Measurements from ENCODE around the gene XPNPEP3.
"Not testable (repeated sequence)": the region's sequence is repeated elsewhere in the genome, so short reads cannot be mapped to it uniquely, and the experiment has no call there.

XPNPEP3 gene

GRCh38 chr22:40826984-40827741, 29.8 kb upstream of the XPNPEP3 start:
- H3K9me3 ChIP-seq (ENCODE audit: control insufficient read depth in 2 of 2, low read length in 2 of 2) = no peaks in the 10 kb centered on the region
- H3K27me3 ChIP-seq (ENCODE audit: control insufficient read depth in 1 of 2, insufficient read depth in 2 of 2, low read length in 2 of 2) = no peaks in the 10 kb centered on the region
- H3K4me1 ChIP-seq (ENCODE audit: control insufficient read depth, insufficient read depth, low read length) = no peaks in the 10 kb centered on the region
- H3K36me3 ChIP-seq (ENCODE audit: control insufficient read depth in 2 of 2, insufficient read depth in 2 of 2, low read length in 2 of 2) = peaks cover 23 to 28% of the 10 kb centered on the region in 2 donors
- no peak overlapping the region for H3K9ac ChIP-seq (ENCODE audit: low read length in 2 of 2)
- no peak overlapping the region for H3K27ac ChIP-seq (ENCODE audit: low read length)
- no peak overlapping the region for H3K4me3 ChIP-seq (ENCODE audit: low read length in 2 of 2)

DNA sequence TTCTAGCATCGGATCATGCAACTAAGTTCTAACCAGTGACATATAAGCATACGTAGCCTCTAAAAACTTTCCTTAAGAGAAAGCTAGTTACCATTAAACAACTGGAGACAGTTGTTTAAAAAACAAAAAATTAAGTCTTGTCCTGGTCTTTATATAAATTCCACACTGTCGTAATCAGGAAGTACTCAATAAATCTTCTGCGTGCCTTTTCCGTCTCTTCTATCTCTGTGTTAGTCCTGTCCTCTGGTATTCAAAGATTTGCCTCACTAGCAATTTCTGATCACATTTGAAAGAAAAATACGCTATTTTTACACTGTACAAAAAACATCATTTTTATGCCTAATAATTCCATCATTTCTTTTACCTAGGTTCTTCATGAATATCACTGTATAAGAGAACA, 27.8 kb upstream of the XPNPEP3 start:
- H3K27ac ChIP-seq (ENCODE audit: low read length) = no peak overlapping the region
- H3K9ac ChIP-seq (ENCODE audit: low read length in 2 of 2) = no peak overlapping the region
- no peaks in the 10 kb centered on the region for H3K4me1 ChIP-seq (ENCODE audit: control insufficient read depth, insufficient read depth, low read length)
- no peak overlapping the region for H3K4me3 ChIP-seq (ENCODE audit: low read length in 2 of 2)
- H3K9me3 ChIP-seq (ENCODE audit: control insufficient read depth in 2 of 2, low read length in 2 of 2) = no peaks in the 10 kb centered on the region
- no peaks in the 10 kb centered on the region for H3K27me3 ChIP-seq (ENCODE audit: control insufficient read depth in 1 of 2, insufficient read depth in 2 of 2, low read length in 2 of 2)
- peaks cover 26 to 35% of the 10 kb centered on the region in 2 donors for H3K36me3 ChIP-seq (ENCODE audit: control insufficient read depth in 2 of 2, insufficient read depth in 2 of 2, low read length in 2 of 2)

GRCh38 chr22:40834619-40835018, 22.3 kb upstream of the XPNPEP3 start:
- peaks cover 38 to 40% of the 10 kb centered on the region in 2 donors for H3K36me3 ChIP-seq (ENCODE audit: control insufficient read depth in 2 of 2, insufficient read depth in 2 of 2, low read length in 2 of 2)

GRCh38 chr22:40838486-40838885, 18.5 kb upstream of the XPNPEP3 start:
- Histone ChIP-seq H3K4me3 (ENCODE audit: low read length in 2 of 2) (no peak overlapping the region), H3K27me3 (ENCODE audit: control insufficient read depth in 1 of 2, insufficient read depth in 2 of 2, low read length in 2 of 2) (no peaks in the 10 kb centered on the region), H3K9ac (ENCODE audit: low read length in 2 of 2) (no peak overlapping the region), H3K27ac (ENCODE audit: low read length) (no peak overlapping the region), H3K36me3 (ENCODE audit: control insufficient read depth in 2 of 2, insufficient read depth in 2 of 2, low read length in 2 of 2) (peaks cover 39 to 40% of the 10 kb centered on the region in 2 donors), H3K4me1 (ENCODE audit: control insufficient read depth, insufficient read depth, low read length) (no peaks in the 10 kb centered on the region), H3K9me3 (ENCODE audit: control insufficient read depth in 2 of 2, low read length in 2 of 2) (no peaks in the 10 kb centered on the region)

More at GRCh38 chr22:40834619-40835018, 22.3 kb upstream of the XPNPEP3 start:
- H3K4me1 ChIP-seq (ENCODE audit: control insufficient read depth, insufficient read depth, low read length) = no peaks in the 10 kb centered on the region
- no peaks in the 10 kb centered on the region for H3K9me3 ChIP-seq (ENCODE audit: control insufficient read depth in 2 of 2, low read length in 2 of 2)
- no peaks in the 10 kb centered on the region for H3K27me3 ChIP-seq (ENCODE audit: control insufficient read depth in 1 of 2, insufficient read depth in 2 of 2, low read length in 2 of 2)
- no peak overlapping the region for H3K27ac ChIP-seq (ENCODE audit: low read length)
- no peak overlapping the region for H3K9ac ChIP-seq (ENCODE audit: low read length in 2 of 2)
- no peak overlapping the region for H3K4me3 ChIP-seq (ENCODE audit: low read length in 2 of 2)

DNA sequence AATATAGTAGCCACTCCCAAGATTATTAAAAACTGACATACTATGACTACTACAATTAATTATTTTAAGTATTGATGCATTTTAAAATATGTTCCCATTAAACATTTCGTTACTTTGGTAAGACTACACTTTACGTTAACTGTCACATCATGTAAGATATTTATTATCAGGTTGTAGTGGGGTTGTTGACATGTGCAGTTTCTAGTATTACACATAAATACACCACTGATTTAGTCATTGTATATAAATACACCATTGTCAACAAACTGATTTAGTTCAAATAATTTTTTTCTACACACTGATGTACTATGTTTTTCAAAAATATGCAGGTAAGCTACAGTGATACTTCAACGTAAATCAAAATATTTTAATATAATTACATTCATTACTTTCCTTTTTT, 12.0 kb upstream of the XPNPEP3 start:
- no peak overlapping the region for H3K9ac ChIP-seq (ENCODE audit: low read length in 2 of 2)
- peaks cover 22 to 37% of the 10 kb centered on the region in 2 donors for H3K36me3 ChIP-seq (ENCODE audit: control insufficient read depth in 2 of 2, insufficient read depth in 2 of 2, low read length in 2 of 2)
- H3K27ac ChIP-seq (ENCODE audit: low read length) = no peak overlapping the region
- no peaks in the 10 kb centered on the region for H3K4me1 ChIP-seq (ENCODE audit: control insufficient read depth, insufficient read depth, low read length)
- H3K9me3 ChIP-seq (ENCODE audit: control insufficient read depth in 2 of 2, low read length in 2 of 2) = no peaks in the 10 kb centered on the region
- no peaks in the 10 kb centered on the region for H3K27me3 ChIP-seq (ENCODE audit: control insufficient read depth in 1 of 2, insufficient read depth in 2 of 2, low read length in 2 of 2)
- H3K4me3 ChIP-seq (ENCODE audit: low read length in 2 of 2) = no peak overlapping the region

DNA sequence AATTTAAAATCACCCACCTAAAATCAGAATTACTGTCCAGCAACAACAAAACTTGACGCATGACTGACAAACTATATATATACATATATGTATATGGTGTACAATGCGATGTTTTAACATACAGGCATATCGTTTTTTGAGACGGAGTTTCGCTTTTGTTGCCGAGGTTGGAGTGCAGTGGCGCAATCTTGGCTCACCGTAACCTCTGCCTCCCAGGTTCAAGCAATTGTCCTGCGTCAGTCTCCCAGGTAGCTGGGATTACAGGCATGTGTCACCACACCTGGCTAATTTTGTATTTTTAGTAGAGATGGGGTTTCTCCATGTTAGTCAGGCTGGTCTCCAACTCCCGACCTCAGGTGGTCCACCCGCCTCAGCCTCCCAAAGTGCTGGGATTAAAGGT, 11.1 kb upstream of the XPNPEP3 start:
- peaks cover 15 to 34% of the 10 kb centered on the region in 2 donors for H3K36me3 ChIP-seq (ENCODE audit: control insufficient read depth in 2 of 2, insufficient read depth in 2 of 2, low read length in 2 of 2)

GRCh38 chr22:40853333-40853732, 3.6 kb upstream of the XPNPEP3 start:
- peaks cover 16% of the 10 kb centered on the region for H3K4me1 ChIP-seq (ENCODE audit: control insufficient read depth, insufficient read depth, low read length)
- no peak overlapping the region for H3K4me3 ChIP-seq (ENCODE audit: low read length in 2 of 2)
- H3K27ac ChIP-seq (ENCODE audit: low read length) = no peak overlapping the region
- H3K9me3 ChIP-seq (ENCODE audit: control insufficient read depth in 2 of 2, low read length in 2 of 2) = no peaks in the 10 kb centered on the region
- no peaks in the 10 kb centered on the region for H3K27me3 ChIP-seq (ENCODE audit: control insufficient read depth in 1 of 2, insufficient read depth in 2 of 2, low read length in 2 of 2)
- H3K36me3 ChIP-seq (ENCODE audit: control insufficient read depth in 2 of 2, insufficient read depth in 2 of 2, low read length in 2 of 2) = peaks cover 0 to 7% of the 10 kb centered on the region in 2 donors
- peak overlapping the region in 1 of 2 donors; percentile 1 for H3K9ac ChIP-seq (ENCODE audit: low read length in 2 of 2)

More for the DNA sequence above, 11.1 kb upstream of the XPNPEP3 start:
- H3K4me3 ChIP-seq (ENCODE audit: low read length in 2 of 2); H3K9me3 ChIP-seq (ENCODE audit: control insufficient read depth in 2 of 2, low read length in 2 of 2); H3K9ac ChIP-seq (ENCODE audit: low read length in 2 of 2); H3K4me1 ChIP-seq (ENCODE audit: control insufficient read depth, insufficient read depth, low read length); H3K27ac ChIP-seq (ENCODE audit: low read length); H3K27me3 ChIP-seq (ENCODE audit: control insufficient read depth in 1 of 2, insufficient read depth in 2 of 2, low read length in 2 of 2): not testable (repeated sequence)

GRCh38 chr22:40853961-40854360, 3.0 kb upstream of the XPNPEP3 start:
- H3K4me3 ChIP-seq (ENCODE audit: low read length in 2 of 2) = peak overlapping the region; percentile 9 to 13

DNA sequence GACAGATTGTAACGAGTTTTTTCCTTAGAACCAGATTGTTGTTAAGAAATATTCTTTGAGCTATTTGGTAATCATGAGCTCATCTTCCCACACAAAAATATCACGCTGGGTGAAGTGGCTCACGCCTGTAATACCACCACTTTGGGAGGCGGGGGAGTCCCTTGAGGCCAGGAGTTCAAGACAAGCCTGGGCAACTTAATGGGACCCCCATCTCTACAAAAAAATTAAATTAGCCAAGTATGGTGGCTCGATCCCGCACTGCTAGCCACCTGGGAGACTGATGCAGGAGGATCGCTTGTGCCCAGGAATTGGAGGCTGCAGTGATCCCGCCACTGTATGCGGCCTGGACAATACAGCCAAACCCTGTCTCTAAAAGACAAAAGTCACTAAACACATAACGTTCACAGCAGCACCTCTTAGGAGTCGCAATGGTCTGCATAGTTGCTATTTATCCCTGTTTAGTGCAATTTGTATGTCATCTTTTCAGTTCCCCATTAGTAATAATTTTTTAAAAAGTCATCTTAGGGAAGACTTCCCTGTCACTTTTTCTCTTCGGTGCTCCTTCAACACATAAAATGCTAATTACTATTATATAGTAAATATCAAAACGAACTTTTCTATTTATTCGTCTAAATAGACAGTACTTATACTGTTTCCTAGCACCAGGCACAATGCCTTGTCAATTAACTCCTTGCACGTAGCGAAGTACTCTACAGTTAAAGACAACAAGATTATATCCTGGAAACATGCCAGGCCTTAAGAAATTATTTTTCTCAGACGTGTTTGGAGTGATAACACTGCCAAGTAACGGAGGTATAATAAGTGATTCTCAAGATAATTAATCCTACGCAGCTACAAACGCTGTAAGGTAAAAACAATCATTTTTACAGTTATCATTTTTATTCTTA, 1.6 kb upstream of the XPNPEP3 start:
- H3K36me3 ChIP-seq (ENCODE audit: control insufficient read depth in 2 of 2, insufficient read depth in 2 of 2, low read length in 2 of 2) = peaks cover 0 to 2% of the 10 kb centered on the region in 2 donors
- peaks cover 16% of the 10 kb centered on the region for H3K4me1 ChIP-seq (ENCODE audit: control insufficient read depth, insufficient read depth, low read length)
- H3K27me3 ChIP-seq (ENCODE audit: control insufficient read depth in 1 of 2, insufficient read depth in 2 of 2, low read length in 2 of 2) = no peaks in the 10 kb centered on the region
- H3K9me3 ChIP-seq (ENCODE audit: control insufficient read depth in 2 of 2, low read length in 2 of 2) = no peaks in the 10 kb centered on the region
- H3K27ac ChIP-seq (ENCODE audit: low read length) = peak overlapping the region; percentile 95
- H3K4me3 ChIP-seq (ENCODE audit: low read length in 2 of 2) = peak overlapping the region; percentile 89 to 99
- peak overlapping the region; percentile 92 to 98 for H3K9ac ChIP-seq (ENCODE audit: low read length in 2 of 2)

More at GRCh38 chr22:40853961-40854360, 3.0 kb upstream of the XPNPEP3 start:
- Histone ChIP-seq H3K9ac (ENCODE audit: low read length in 2 of 2) (peak overlapping the region in 1 of 2 donors; percentile 37), H3K27me3 (ENCODE audit: control insufficient read depth in 1 of 2, insufficient read depth in 2 of 2, low read length in 2 of 2) (no peaks in the 10 kb centered on the region), H3K9me3 (ENCODE audit: control insufficient read depth in 2 of 2, low read length in 2 of 2) (no peaks in the 10 kb centered on the region), H3K4me1 (ENCODE audit: control insufficient read depth, insufficient read depth, low read length) (peaks cover 16% of the 10 kb centered on the region), H3K36me3 (ENCODE audit: control insufficient read depth in 2 of 2, insufficient read depth in 2 of 2, low read length in 2 of 2) (peaks cover 0 to 7% of the 10 kb centered on the region in 2 donors), H3K27ac (ENCODE audit: low read length) (no peak overlapping the region)

DNA sequence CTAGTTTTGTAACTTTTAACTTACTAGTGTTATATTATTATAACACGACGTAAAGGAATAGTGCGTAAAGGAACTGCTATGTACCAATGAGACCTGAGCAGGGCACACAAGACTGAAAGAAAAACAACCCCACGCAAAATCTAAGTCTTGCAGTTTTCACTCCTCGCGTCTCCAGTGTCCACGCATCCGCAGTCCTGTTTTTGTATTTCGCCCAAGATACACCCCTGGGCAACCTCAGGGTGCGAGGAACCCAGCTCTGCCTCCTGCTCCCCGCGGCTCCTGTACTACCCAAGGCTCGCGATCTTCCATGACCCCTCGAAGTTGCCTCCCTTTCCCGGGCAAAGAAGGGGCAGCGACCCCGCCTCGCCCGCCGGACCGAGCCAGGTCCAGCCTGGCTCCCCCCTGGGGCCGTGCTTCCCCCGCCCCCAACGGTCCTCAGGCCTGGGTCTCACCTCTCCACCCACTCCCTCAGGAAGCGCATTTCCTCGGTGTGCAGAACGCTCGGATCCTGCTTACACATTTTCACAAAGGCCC, 902 bp upstream of the XPNPEP3 start:
- Histone ChIP-seq H3K27ac (ENCODE audit: low read length) (peak overlapping the region; percentile 95), H3K9me3 (ENCODE audit: control insufficient read depth in 2 of 2, low read length in 2 of 2) (no peaks in the 10 kb centered on the region), H3K36me3 (ENCODE audit: control insufficient read depth in 2 of 2, insufficient read depth in 2 of 2, low read length in 2 of 2) (no peaks in the 10 kb centered on the region), H3K4me1 (ENCODE audit: control insufficient read depth, insufficient read depth, low read length) (peaks cover 16% of the 10 kb centered on the region), H3K4me3 (ENCODE audit: low read length in 2 of 2) (peak overlapping the region; percentile 89 to 99), H3K9ac (ENCODE audit: low read length in 2 of 2) (peak overlapping the region; percentile 92 to 98), H3K27me3 (ENCODE audit: control insufficient read depth in 1 of 2, insufficient read depth in 2 of 2, low read length in 2 of 2) (no peaks in the 10 kb centered on the region)
